NOMO-1 treated with dmso at 0.1 percent for 144 hours (cell line): ENCODE measurements around the gene ACSS1.

Source experiments
- DNase-seq: peaks from one replicate; lab custom pipeline; 2025; ENCODE audit not compliant: unreplicated experiment; lab: John Stamatoyannopoulos, UW

The ACSS1 gene

DNA sequence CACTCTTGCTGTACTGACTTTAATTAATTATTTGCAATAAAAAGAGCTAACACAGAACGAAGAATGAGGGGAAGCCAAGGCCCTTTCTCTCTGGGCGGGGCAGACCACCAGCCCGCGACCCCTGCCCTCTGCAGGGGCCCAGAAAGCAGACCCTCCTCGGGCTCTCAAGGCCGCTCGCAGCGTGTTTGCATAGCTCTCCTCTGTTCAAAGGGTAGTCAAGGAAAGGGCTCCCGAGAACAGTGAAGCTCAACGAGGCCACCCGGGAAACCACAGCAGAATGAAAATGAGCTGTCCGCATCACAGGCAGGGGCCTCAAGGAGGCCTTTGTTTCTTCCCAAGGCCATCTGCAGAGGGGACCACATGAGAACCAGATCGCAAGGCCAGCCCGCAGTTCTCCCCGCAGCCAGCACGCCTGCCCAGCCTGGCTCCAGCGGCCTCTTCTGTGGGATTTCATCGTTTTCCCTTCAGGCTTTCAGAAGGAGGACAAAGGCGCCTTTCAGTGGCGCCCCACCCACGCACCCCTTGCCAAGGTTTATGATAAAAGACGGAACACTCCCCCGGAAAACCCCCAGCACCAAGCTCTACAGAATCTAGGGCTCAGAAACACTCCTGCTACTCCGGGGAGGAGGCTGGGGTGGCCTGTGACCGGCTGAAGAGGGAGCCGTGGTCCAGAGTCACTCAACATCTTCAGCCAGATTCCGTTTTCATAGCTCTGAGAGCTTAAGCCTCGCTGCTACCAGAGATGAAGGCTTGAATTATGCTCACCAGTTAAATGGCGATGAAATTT, 25.3 kb downstream of the ACSS1 start:
- DNase-seq: no peak

GRCh38 chr20:25032065-25032477, 25.9 kb downstream of the ACSS1 start:
- no peak for DNase-seq

DNA sequence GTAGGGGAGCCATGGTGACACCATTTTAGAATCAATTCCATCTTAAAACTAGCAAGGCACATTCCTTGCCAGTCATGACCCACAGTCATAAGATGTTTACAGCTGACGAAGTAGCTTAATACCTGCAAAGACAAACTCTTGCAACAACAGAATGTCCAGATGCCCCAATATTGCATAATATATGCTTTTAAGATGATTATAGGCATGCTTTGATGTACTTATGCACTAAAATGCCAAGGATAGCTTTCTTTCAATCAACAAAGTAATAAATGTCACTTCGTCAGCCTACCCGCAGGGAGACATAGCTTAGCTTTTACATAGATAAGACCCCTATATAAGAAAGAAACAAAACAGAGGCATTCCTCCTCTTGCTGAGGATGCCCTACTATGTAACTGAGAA, 26.7 kb downstream of the ACSS1 start:
- DNase-seq: no peak

- no peak for DNase-seq
These were observed 27.2 kb downstream of the ACSS1 start for GRCh38 chr20:25030649-25031207.

- no peak for DNase-seq
These were observed 27.8 kb downstream of the ACSS1 start for GRCh38 chr20:25030007-25030648.

- DNase-seq: no peak
These were observed 31.8 kb downstream of the ACSS1 start for GRCh38 chr20:25025986-25026605.

DNA sequence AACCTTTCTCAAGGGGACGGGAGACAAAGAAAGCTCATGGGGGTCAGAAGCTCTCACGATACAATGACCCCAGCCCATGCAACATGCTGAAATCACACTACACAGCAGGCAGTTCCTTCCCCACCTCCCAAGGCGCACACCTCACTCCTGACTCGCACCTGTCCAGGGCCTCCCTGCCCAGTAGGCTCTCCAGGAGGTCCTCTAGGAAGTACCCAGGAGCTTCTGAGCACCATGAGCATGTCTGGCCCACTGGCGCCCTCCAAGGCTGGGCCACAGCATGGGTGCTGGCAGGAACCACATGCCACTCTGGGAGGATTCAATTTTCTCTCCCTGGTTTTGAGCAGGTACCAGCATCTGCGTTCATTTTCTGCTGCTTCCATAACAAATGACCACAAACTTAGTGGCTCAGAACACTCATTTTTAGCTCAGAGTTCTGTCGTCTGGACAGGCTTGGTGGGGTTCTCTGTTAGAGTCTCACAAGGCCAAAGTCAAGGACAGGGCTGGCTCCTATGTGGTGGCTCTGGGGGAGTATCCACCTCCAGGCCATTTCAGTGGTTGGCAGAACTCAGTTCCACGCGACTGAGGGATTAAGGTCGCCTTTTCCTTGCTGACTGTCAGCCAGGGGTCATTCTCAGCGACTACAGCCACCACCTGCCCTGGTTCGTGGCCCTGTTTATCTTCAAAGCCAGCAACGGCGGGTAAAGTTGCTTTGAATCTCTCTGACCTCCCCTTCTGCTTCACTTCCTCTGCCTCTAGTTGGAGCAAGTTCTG, 32.7 kb downstream of the ACSS1 start:
- DNase-seq: no peak

- DNase-seq: no peak
These were observed 33.8 kb downstream of the ACSS1 start for GRCh38 chr20:25024171-25024570.

- no peak for DNase-seq
These were observed 34.6 kb downstream of the ACSS1 start for GRCh38 chr20:25023356-25023755.

DNA sequence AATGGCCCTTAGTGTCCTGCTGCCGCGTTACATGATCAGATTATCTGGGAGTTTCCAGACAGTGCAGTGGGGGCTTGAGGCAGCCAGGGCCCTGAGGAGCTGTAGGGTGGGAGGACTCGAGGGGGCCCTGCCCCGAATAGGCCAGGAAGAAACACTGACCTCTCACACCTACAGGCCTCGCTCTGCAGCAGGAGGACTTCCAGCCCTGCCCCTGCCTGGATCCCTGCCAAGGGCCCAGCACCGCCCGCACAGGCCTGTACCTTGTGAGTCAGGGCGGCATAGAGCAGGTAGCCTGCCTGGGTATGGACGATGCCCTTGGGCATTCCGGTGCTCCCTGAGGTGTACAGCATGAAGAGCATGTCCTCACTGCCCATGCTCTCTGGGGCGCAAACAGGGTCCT, 35.3 kb downstream of the ACSS1 start:
- no peak for DNase-seq

DNA sequence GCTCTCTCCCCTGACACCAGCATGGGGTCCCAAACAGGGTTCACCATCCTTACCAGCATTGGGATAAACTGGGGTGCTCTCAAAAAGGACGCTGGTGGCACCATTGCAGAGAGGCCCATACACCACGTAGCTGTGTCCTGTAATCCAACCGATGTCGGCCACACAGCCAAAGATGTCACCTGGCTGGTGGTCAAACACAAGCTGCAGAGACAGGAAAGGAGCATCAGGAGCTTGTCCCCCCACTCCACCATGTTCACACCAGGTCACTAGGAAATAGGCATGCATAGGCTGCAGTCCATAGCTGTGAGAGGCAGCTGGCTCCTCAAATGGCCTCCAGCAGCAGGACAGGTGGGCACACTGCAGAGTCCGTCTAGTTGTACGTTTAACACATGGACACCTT, 36.6 kb downstream of the ACSS1 start:
- no peak for DNase-seq

- DNase-seq: no peak
These were observed 37.0 kb downstream of the ACSS1 start for GRCh38 chr20:25020901-25021301.

GRCh38 chr20:25020345-25020744, 37.6 kb downstream of the ACSS1 start:
- DNase-seq: no peak

- DNase-seq: no peak
These were observed 38.4 kb downstream of the ACSS1 start for GRCh38 chr20:25019381-25020155.

- DNase-seq: no peak
These were observed 39.1 kb downstream of the ACSS1 start for GRCh38 chr20:25018841-25019240.

GRCh38 chr20:25018425-25018824, 39.5 kb downstream of the ACSS1 start:
- no peak for DNase-seq

GRCh38 chr20:25017257-25017803, 40.6 kb downstream of the ACSS1 start:
- no peak for DNase-seq

GRCh38 chr20:25016471-25016870, 41.5 kb downstream of the ACSS1 start:
- DNase-seq: no peak

- no peak for DNase-seq
These were observed 42.0 kb downstream of the ACSS1 start for GRCh38 chr20:25015986-25016385.

DNA sequence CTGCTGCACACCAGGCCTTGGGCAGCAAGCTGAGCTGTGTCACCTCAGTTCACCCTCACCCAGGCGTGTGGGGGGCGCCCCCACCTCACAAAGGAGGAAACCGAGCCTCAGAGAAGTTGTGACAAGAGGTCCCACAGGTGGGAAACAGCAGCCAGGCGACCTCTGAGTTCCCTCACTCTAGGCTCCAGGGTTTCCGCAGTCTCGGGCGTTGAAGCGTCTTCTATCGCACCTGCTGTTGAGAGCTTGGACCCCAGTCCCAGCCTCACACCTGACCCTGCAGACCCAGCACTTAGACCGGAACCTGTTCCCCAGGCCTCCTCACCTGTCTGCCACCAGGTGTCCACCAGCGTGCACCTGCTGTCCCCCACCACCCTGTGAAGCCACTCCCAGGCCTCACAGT, 43.1 kb downstream of the ACSS1 start:
- DNase-seq: no peak
